Loucy (cell line): ENCODE results near the gene HBQ1.
"Not testable (repeated sequence)": the region's sequence is repeated elsewhere in the genome, so short reads cannot be mapped to it uniquely, and the experiment has no call there.

Source experiments
- EZH2phosphoT487 ChIP-seq: fragments of 200-600 bp; IDR thresholded peaks from 2 replicates; pipeline ENCODE4 v1.6.1; 2018; ENCODE audit warnings: antibody characterized with exemption, mild to moderate bottlenecking, moderate library complexity, borderline replicate concordance
- TF ChIP-seq, protein P1 (sequence below): fragments of 200-600 bp; sonication (generic); conservative IDR thresholded peaks from 2 replicates; pipeline ENCODE4 v1.5.1; 2014; ENCODE audit warnings: mild to moderate bottlenecking, antibody characterized with exemption, low read length

DNA sequence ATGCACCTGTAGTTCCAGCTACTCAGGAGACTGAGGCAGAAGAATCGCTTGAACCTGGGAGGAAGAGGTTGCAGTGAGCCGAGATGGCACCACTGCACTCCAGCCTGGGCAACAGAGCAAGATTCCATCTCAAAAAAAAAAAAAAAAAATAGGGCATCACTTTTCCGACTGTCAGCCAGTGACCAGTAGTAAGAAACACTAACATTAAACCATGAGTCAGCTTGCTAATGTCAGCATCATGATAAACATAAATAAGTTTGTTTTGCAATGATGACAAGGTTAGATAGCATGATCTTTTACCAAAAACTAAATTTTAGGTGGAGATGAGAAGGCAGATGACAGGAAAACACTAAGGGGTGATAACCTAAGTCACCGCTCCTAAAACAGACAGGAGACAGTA is 29.1 kb downstream of the HBQ1 start:
- TF ChIP-seq, protein P1, sequence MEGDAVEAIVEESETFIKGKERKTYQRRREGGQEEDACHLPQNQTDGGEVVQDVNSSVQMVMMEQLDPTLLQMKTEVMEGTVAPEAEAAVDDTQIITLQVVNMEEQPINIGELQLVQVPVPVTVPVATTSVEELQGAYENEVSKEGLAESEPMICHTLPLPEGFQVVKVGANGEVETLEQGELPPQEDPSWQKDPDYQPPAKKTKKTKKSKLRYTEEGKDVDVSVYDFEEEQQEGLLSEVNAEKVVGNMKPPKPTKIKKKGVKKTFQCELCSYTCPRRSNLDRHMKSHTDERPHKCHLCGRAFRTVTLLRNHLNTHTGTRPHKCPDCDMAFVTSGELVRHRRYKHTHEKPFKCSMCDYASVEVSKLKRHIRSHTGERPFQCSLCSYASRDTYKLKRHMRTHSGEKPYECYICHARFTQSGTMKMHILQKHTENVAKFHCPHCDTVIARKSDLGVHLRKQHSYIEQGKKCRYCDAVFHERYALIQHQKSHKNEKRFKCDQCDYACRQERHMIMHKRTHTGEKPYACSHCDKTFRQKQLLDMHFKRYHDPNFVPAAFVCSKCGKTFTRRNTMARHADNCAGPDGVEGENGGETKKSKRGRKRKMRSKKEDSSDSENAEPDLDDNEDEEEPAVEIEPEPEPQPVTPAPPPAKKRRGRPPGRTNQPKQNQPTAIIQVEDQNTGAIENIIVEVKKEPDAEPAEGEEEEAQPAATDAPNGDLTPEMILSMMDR: not testable (repeated sequence)
- not testable (repeated sequence) for TF ChIP-seq EZH2phosphoT487
